ENCODE results near the gene SCRN1.

GRCh38 chr7:29885626-29886025 is 104.0 kb downstream of the SCRN1 start:
- TF ChIP-seq USF2 (IDR thresholded peaks at IDR 0.05; ENCODE audit: low read depth, low read length) = no peak
- no peak for TF ChIP-seq POLR2A (IDR thresholded peaks at IDR 0.05; ENCODE audit: low read depth, low read length)
- no peak for TF ChIP-seq CEBPB (IDR thresholded peaks at IDR 0.05; ENCODE audit: low read depth, low read length)
- TF ChIP-seq MXI1 (IDR thresholded peaks at IDR 0.05; ENCODE audit: borderline replicate concordance, low read depth, low read length) = no peak
- no peak for TF ChIP-seq CTCF (conservative IDR thresholded peaks at IDR 0.05; ENCODE audit: low read depth, low read length)
- TF ChIP-seq BHLHE40 (IDR thresholded peaks at IDR 0.05; ENCODE audit: low read depth, low read length) = no peak
- no peak for TF ChIP-seq RCOR1 (IDR thresholded peaks at IDR 0.05; ENCODE audit: insufficient replicate concordance, low read length)
- no peak for TF ChIP-seq RFX5 (IDR thresholded peaks at IDR 0.05; ENCODE audit: low read depth, low read length)
- no peak for TF ChIP-seq MAZ (IDR thresholded peaks at IDR 0.05; ENCODE audit: borderline replicate concordance, low read depth, low read length)

All from IMR-90 (cell line).